ENCODE data around the gene NF2. TPM values are rescaled to one million over a fixed set of nuclear protein-coding genes. Genes with fewer than 3 reads are reported as not detected.

The NF2 gene
- total and polyA plus RNA-seq, 2 experiments from 2014 or later: 62.9 to 111 TPM

- H2AFZ ChIP-seq: no peak overlapping the region
- no peaks in the 10 kb centered on the region for H3K4me1 ChIP-seq (ENCODE audit: insufficient read depth)
- H3K79me2 ChIP-seq (ENCODE audit: insufficient read depth): no peaks in the 10 kb centered on the region
- H3K9me3 ChIP-seq (ENCODE audit: low read depth): no peaks in the 10 kb centered on the region
- H3F3A ChIP-seq (ENCODE audit: insufficient read depth): no peaks in the 10 kb centered on the region
- 85 to 90% methylated on average over 31 to 33 of the region's 33 CpGs for WGBS, 2 experiments (ENCODE audit: low coverage in 1 of 2, low lambda C conversion rate in 2 of 2, missing lambda C conversion rate in 2 of 2)
- H3K27me3 ChIP-seq (replicated peaks; ENCODE audit: insufficient read depth): no peaks in the 10 kb centered on the region
- H3K4me3 ChIP-seq: no peak overlapping the region
- H3K36me3 ChIP-seq (ENCODE audit: low read depth): peaks cover 13% of the 10 kb centered on the region; the same call in 1 of the 2 replicates
- H3K4me2 ChIP-seq (ENCODE audit: unreplicated experiment): no peak overlapping the region
- no peaks in the 10 kb centered on the region for H4K20me1 ChIP-seq (ENCODE audit: insufficient read depth)
- no peak for DNase-seq
- H3K27ac ChIP-seq: no peak overlapping the region
- in situ Hi-C loops (cut with MboI): no loop called here
- H3K9ac ChIP-seq: no peak overlapping the region
- no peaks in the 10 kb centered on the region for H3K9me2 ChIP-seq (ENCODE audit: insufficient read depth)
- no peak for TF ChIP-seq EZH2 (IDR thresholded peaks at IDR 0.05; ENCODE audit: insufficient read depth, poor library complexity, severe bottlenecking)
- no peak for TF ChIP-seq EZH2phosphoT487 (IDR thresholded peaks at IDR 0.05; ENCODE audit: insufficient read depth, low read depth)
These were observed 91.9 kb downstream of the NF2 start for GRCh38 chr22:29695129-29695926.

- TF ChIP-seq EZH2 (IDR thresholded peaks at IDR 0.05; ENCODE audit: insufficient read depth, poor library complexity, severe bottlenecking): no peak
- TF ChIP-seq EZH2phosphoT487 (IDR thresholded peaks at IDR 0.05; ENCODE audit: insufficient read depth, low read depth): no peak
- H3K27ac ChIP-seq: no peak overlapping the region
- H3K9ac ChIP-seq: no peak overlapping the region
- no peak overlapping the region for H3K4me2 ChIP-seq (ENCODE audit: unreplicated experiment)
- H4K20me1 ChIP-seq (ENCODE audit: insufficient read depth): no peaks in the 10 kb centered on the region
- H2AFZ ChIP-seq: no peak overlapping the region
- H3F3A ChIP-seq (ENCODE audit: insufficient read depth): no peaks in the 10 kb centered on the region
- no peak for DNase-seq
- H3K4me1 ChIP-seq (ENCODE audit: insufficient read depth): no peaks in the 10 kb centered on the region
- 53 to 61% methylated on average over 16 of the region's 16 CpGs for WGBS, 2 experiments (ENCODE audit: low coverage in 1 of 2, low lambda C conversion rate in 2 of 2, missing lambda C conversion rate in 2 of 2)
- H3K9me2 ChIP-seq (ENCODE audit: insufficient read depth): no peaks in the 10 kb centered on the region
- H3K79me2 ChIP-seq (ENCODE audit: insufficient read depth): no peaks in the 10 kb centered on the region
- in situ Hi-C loops (cut with MboI): no loop called here
- H3K36me3 ChIP-seq (ENCODE audit: low read depth): peaks cover 13% of the 10 kb centered on the region; the same call in 1 of the 2 replicates
- H3K27me3 ChIP-seq (replicated peaks; ENCODE audit: insufficient read depth): no peaks in the 10 kb centered on the region
- H3K4me3 ChIP-seq: no peak overlapping the region
- no peaks in the 10 kb centered on the region for H3K9me3 ChIP-seq (ENCODE audit: low read depth)
These were observed 94.6 kb downstream of the NF2 start for GRCh38 chr22:29697853-29698598.

- H3K36me3 ChIP-seq (ENCODE audit: low read depth): 0 out of 2 replicates have a peak, but pooled peaks cover 4% of the 10 kb centered on the region
- H3K27me3 ChIP-seq (replicated peaks; ENCODE audit: insufficient read depth): no peaks in the 10 kb centered on the region
- no peak overlapping the region for H3K9ac ChIP-seq
- H2AFZ ChIP-seq: no peak overlapping the region
- peak; percentile 28 for DNase-seq
- no peaks in the 10 kb centered on the region for H3K9me3 ChIP-seq (ENCODE audit: low read depth)
- H3F3A ChIP-seq (ENCODE audit: insufficient read depth): no peaks in the 10 kb centered on the region
- no peaks in the 10 kb centered on the region for H4K20me1 ChIP-seq (ENCODE audit: insufficient read depth)
- no peak overlapping the region for H3K4me2 ChIP-seq (ENCODE audit: unreplicated experiment)
- H3K27ac ChIP-seq: no peak overlapping the region
- no peak for TF ChIP-seq EZH2phosphoT487 (IDR thresholded peaks at IDR 0.05; ENCODE audit: insufficient read depth, low read depth)
- no peak for TF ChIP-seq EZH2 (IDR thresholded peaks at IDR 0.05; ENCODE audit: insufficient read depth, poor library complexity, severe bottlenecking)
- no peaks in the 10 kb centered on the region for H3K79me2 ChIP-seq (ENCODE audit: insufficient read depth)
- no peaks in the 10 kb centered on the region for H3K9me2 ChIP-seq (ENCODE audit: insufficient read depth)
- in situ Hi-C loops (cut with MboI): no loop called here
- H3K4me1 ChIP-seq (ENCODE audit: insufficient read depth): no peaks in the 10 kb centered on the region
- 44 to 51% methylated on average over 19 of the region's 19 CpGs for WGBS, 2 experiments (ENCODE audit: low coverage in 1 of 2, low lambda C conversion rate in 2 of 2, missing lambda C conversion rate in 2 of 2)
- no peak overlapping the region for H3K4me3 ChIP-seq
These were observed 96.9 kb downstream of the NF2 start for GRCh38 chr22:29700206-29700899.

- H3K36me3 ChIP-seq (ENCODE audit: low read depth): 0 out of 2 replicates have a peak, but pooled peaks cover 4% of the 10 kb centered on the region
- no peak for DNase-seq
- H3K9ac ChIP-seq: no peak overlapping the region
- TF ChIP-seq EZH2phosphoT487 (IDR thresholded peaks at IDR 0.05; ENCODE audit: insufficient read depth, low read depth) (no peak), EZH2 (IDR thresholded peaks at IDR 0.05; ENCODE audit: insufficient read depth, poor library complexity, severe bottlenecking) (no peak)
- in situ Hi-C loops (cut with MboI): no loop called here
- no peaks in the 10 kb centered on the region for H3K9me2 ChIP-seq (ENCODE audit: insufficient read depth)
- H3K79me2 ChIP-seq (ENCODE audit: insufficient read depth): no peaks in the 10 kb centered on the region
- H3K4me3 ChIP-seq: no peak overlapping the region
- WGBS, 2 experiments (ENCODE audit: low coverage in 1 of 2, low lambda C conversion rate in 2 of 2, missing lambda C conversion rate in 2 of 2): 63 to 65% methylated on average over 9 of the region's 9 CpGs
- no peak overlapping the region for H2AFZ ChIP-seq
- no peaks in the 10 kb centered on the region for H3K9me3 ChIP-seq (ENCODE audit: low read depth)
- H4K20me1 ChIP-seq (ENCODE audit: insufficient read depth): no peaks in the 10 kb centered on the region
- H3K27ac ChIP-seq: no peak overlapping the region
- no peaks in the 10 kb centered on the region for H3K4me1 ChIP-seq (ENCODE audit: insufficient read depth)
- H3K27me3 ChIP-seq (replicated peaks; ENCODE audit: insufficient read depth): no peaks in the 10 kb centered on the region
- no peaks in the 10 kb centered on the region for H3F3A ChIP-seq (ENCODE audit: insufficient read depth)
- no peak overlapping the region for H3K4me2 ChIP-seq (ENCODE audit: unreplicated experiment)
These were observed 97.4 kb downstream of the NF2 start for GRCh38 chr22:29700900-29701154.
